Stimulated activated CD4-positive, alpha-beta T cell treated with anti-CD3 and anti-CD28 coated beads, Interleukin-4, amount 100 ng/mL, for 24 hours (primary cell): Measurements from ENCODE around the gene TMEM132E.

Source experiments
- DNase-seq: peaks from one replicate; pipeline ENCODE4 v3.0.0-alpha.2; 2020

The TMEM132E gene

DNA sequence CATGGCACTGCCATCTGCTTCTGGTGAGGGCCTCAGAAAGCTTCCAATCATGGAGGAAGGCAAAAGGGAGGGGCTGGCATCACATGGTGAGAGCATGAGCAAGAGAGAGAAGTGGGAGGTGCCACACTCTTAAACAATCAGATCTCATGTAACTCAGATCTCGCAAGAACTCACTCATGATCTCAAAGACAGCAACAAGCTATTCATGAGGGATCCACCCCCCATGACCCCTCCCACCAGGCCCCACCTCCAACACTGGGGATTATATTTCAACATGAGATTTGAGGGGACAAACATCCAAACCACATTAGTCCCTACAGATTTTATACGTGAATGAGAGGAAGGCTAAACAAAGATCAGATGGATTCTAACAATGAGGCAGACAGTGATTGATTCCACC is 8.9 kb upstream of the TMEM132E start:
- no peak for DNase-seq

GRCh38 chr17:34571428-34572130 is 7.8 kb upstream of the TMEM132E start:
- DNase-seq: no peak

DNA sequence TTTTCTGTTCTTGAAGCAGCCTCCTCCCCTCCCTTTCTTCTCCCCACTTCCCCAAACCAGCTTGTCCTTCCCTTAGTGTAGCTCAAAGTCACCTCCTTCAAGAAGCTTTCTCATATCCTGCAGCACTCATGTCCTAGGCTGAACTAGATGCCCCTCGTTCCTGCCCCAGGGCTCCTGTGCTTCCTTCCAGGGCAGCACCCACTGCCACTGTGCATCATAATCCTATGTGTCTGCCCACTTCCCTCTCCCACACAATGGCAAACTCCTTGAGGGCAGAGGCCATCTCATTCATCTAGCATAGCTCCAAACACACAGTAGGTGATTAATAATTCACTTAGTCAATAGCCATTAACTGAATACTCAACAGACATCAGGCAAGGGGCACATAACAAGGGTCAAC is 6.9 kb upstream of the TMEM132E start:
- no peak for DNase-seq

DNA sequence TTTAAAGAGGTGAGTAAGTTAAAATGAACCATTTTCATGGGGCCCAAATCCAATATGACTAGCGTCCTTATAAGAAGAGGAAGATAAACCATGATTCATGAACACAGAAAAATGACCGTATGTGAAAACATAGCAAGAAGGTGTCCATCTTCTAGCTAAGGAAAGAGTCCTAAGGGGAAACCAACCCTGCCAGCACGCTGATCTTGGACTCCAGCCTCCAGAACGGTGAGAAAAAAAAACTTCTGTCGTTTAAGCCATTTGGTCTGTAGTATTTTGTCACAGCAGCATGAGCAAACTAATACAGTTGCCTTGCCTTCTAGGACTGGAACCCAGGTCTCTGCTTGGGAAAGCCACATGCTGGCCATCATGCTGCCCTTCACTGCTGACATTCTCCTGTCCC is 4.2 kb upstream of the TMEM132E start:
- no peak for DNase-seq

DNA sequence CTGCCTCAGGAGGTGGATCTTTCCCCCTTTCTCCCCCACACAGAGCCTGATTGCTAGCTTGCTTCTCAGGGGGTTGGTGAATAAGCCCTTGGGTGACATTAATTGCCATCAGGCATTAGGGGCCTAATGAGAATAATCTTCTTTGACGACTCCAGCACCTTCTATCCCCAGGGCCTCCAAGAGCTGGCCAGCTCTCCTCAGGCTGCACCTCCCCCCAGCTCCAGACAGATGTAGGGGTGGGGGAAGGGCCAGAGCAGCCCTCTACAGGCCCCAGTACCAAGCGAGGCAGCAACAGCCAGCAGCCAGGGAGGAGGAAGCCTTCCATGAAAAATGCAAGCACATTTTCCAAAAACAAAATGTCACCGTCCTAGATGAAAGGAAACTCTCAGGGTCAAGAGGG is 1.4 kb upstream of the TMEM132E start:
- no peak for DNase-seq

GRCh38 chr17:34578656-34579016 is 746 bp upstream of the TMEM132E start:
- DNase-seq: no peak

DNA sequence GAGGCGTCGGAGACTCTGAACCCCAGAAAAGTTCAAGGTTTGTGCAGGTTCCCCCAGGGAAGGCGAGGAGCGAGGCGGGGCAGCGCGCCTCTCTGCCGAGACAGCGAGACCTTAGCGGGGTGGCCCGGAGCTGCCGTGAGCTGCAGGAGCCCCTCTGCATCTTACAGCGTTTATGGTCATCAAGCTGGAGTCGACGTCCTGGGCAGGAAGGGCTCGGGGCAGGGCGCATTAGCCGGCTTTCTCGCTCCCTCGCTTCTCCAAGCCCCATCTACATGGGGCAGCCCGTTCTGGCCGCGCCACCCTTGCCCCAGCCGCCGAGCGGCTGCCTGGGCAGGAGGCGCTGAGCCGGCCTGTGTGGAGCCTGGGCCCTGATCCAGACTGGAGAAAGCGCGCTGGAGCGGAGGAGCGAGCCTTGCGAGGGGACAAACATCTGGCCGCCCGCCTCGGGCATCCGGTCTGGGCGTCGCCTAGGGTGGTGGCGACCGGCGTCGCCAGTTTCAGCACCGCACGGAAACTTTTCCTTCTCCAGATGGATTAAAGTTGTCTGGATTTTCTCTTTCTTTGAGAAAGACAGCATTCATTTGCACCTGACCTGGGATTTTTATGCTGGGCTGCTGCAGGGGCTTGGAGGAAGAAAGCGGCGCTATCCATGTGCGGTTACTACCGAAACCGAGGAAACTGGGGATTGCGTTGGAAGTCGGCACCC is 750 bp downstream of the TMEM132E start:
- no peak for DNase-seq

GRCh38 chr17:34580685-34581445 is 1.5 kb downstream of the TMEM132E start:
- DNase-seq: no peak

DNA sequence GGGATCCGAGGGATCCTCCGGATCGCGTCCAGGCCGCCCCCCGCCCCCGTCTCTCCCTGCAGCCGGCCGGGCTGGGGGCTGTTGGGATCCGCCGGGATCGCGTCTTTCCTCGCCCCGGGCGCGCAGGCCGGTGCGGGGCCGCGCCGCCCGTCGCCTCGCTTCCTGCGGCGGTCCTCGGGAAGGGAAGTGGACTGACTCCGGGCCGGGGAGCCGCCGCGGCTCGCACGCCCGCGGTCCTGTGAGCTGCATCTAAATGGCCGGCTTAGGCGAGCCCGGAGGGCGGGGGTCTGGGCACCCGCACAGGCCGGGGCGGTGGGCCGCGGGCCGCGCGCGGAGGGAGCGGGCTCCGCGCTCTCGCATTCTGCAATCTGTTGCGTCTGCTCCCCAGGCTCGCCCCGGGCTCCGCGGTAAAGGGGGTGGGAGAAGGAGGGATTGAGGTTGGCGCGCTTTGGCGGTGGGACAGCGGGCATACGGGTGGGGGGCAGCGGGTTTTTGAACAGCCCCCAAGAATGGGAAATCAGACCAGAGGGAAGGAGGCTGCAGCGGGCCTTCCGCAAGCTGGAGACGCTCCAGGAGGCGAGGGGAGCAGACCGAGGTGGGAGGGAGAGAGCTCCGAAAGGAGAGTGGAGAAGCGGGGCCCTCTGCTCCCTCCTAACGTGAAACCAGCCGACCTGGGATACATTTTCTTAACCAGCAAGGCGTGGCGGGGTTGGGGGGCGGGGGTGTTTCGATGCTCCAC is 2.2 kb downstream of the TMEM132E start:
- DNase-seq: no peak

- no peak for DNase-seq
Observed at GRCh38 chr17:34582185-34582900, 3.0 kb downstream of the TMEM132E start.

DNA sequence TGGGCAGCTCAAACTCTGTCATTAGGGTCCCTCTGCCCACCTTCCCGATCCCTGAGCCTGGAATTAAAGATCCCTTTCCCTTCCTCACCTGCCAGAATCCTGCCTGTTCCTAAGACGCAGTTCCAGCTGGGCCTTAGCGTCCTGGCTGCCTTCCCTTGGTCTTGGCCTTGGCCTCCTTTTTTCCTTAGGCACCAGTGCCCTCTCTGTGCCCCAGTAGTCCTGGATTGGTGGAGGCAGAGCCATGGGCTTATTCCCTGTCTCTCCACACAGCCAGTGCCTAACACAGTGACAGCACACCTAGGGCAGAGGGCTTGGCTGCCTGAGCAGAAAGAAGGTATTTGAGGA is 3.5 kb downstream of the TMEM132E start:
- no peak for DNase-seq

DNA sequence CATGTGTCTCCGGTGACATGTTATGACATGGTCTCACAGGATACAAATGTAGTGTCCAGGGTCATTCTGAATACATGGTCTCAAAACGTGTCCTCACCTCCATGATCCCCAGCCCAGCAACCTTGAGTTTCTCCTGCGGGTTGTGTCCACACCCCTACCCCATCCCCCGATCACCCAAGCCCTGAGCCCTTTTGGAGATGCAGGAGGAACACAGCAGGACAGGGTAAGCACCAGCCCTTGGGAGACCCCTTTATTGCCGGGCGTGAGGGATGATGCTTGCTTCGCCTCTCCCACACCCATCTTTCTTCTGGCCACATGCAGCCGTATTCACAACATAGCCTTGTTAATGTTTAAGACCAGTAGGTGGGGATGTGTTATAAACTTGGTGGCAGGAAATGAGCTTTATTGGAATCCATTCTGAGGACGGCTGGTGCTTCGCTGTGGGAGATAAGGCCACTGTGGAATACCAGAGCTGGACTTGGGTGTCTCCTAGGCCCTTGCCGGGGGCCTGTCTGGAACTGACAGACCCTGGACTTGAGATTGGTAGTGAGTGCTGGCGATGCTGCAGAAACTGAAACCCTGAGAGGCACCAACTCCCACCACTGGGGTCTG is 5.5 kb downstream of the TMEM132E start:
- no peak for DNase-seq

DNA sequence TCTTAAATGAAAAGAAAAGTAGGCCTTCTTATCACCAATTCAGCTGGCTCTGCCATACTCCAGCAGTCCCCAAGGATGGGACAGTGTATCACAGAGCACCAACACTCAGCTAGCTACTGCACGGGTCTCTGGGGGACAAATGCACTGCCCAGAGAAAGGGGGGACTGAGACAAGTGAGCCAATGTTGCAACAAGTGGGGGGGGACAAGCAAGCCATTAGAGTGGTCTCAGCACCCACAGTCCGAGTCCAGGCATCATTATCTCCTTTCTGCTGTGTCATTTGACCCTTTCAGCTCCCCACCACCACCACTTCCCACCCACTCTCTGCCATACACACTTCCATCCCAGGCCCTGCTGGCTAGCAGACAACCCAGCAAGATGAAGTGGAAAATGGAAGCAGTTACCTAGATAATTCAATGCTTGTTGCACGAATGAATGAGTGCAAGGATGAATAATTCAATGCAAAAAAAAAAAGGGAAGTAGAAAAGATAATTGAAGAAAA is 7.0 kb downstream of the TMEM132E start:
- no peak for DNase-seq

DNA sequence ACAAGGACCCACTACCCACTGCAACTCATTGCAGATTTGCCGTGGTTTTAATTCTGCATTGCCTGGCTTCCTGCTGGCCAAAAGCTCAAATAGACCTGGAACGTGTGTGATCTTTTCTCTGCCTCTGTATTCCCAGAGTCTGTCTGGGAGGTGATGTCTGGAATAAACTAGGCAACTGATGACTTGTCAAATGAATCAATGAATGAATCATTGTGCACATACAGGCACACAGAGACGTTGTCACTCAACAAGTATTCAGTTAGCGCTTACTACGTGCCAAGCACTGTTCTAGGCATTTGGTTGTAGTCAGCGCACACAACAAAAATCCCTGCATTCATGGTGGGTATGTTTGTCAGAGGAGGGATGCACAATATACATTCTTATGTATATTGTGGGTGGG is 8.9 kb downstream of the TMEM132E start:
- no peak for DNase-seq

GRCh38 chr17:34589120-34589965 is 10.0 kb downstream of the TMEM132E start:
- DNase-seq: no peak

DNA sequence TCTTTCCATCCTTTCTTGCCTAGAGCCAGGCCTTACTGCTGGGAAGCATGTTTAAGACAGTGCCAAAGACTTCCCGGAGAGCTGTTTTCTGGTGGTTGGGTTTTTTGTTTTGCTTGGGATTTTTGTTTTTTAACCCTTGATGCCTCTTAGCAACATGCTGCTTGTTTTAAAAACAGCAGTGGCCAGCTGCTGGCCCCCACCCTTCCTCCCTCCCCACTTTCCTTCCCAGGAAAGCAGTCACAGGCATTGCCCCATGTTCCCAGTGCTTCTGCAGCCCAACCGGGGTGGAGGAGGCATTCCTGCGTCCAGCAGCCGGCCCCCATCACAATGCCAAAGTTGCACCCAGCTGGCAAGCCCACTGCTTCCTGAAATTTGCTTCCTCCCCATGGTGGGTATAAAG is 12.6 kb downstream of the TMEM132E start:
- DNase-seq: no peak

DNA sequence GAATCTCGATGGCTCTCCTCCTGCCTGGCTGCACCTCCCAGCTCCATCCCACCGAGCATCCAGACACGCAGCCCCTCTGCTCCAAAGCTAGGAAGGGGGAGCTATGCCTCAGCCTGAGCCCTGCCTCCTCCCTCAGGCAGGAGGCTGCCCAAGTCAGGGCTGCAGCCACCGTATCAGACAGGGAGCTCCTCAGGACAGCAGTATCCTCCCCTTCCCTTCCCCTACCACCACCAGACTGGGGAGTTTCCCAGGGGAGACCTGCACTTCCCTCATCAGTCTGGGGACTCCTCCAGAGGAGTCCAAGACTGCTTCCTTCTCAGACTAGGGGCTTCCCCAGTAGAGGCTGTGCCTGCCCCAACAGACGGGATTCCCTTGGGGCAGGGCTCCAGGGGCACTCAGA is 17.5 kb downstream of the TMEM132E start:
- DNase-seq: no peak

DNA sequence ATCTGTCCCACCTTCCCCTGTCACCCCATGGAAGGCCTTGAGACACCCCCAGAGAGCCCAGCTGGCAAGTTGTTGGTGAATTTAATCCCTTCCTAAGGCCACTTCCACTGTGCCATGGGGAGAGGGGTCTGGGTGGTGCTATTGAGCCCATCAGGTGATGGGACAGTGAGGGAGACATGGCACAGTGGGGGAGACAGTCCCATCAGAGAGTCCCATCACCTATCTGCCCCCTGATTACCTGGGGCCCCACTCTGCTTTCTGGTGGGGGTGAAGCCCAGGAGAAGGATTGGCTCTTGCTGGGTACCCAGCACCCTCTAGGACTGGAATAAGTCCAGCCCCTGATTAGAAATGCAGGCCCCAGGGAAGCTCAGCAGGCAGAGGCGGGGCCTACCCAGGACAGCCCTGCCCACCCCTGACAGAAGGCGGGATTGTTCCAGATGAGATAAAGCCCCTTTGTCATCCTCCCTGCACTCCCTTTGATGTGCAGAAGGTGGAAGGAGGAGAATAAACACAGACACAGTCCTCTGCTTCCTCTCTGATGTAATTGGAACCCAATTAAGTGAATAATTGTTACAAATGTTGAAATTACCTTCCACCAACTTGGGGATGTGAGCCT is 18.9 kb downstream of the TMEM132E start:
- DNase-seq: no peak

DNA sequence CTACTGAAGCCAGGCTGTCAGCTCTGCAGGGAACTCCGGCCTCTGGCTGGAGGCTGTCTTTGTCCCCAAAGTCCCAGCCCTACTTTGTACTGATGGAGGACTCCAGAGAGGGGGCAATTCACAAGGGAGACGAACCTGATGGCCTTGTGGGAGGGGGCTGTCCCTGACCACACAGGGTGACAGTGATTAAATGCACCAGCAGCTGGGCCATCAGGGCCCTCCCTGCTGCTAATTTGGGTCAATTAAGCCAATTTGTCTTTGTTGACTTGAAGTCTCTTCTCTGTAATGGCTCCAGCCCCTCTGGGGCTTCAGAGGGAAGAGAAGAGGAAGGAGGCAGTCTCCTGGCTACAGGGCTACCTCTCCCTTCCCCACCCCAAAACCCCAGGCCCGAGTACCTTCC is 22.0 kb downstream of the TMEM132E start:
- no peak for DNase-seq

DNA sequence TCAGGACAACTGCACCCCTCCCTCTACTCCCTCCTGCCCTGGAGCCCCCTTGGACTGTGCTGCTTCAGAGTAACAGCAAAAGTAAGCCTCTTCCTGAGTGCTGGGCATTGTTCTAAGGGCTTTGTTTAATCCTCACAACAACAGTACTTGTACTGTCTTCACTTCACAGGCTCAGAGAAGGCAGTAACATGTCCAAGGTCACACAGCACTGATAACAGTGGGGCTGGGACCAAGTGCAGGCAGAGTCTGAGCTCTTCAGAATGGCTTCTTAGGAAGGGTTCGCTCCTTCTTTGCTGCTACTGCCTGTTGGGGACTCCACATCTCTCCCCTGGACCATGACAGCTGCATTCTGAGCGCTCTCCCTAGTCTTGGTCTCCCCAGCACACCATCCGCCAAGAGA is 24.6 kb downstream of the TMEM132E start:
- no peak for DNase-seq

GRCh38 chr17:34606763-34607162 is 27.4 kb downstream of the TMEM132E start:
- no peak for DNase-seq
